Activated T-helper 2 cell treated with anti-CD3 and anti-CD28 coated beads, Interferon-gamma antibody, Interleukin-2, Interleukin-4, amounts not matched to agents 10 μg/mL and 5 μg/mL and 100 μg/mL, durations not matched to agents 14 hours and 24 hours and 36 hours (primary cell): Measurements from ENCODE around the gene RREB1. TPM values are rescaled to one million over a fixed set of nuclear protein-coding genes. Genes with fewer than 3 reads are reported as not detected.
A peak's percentile ranks its signal among the peaks of the same experiment; 100 is the strongest.

Source experiments
- DNase-seq: peaks from one replicate; pipeline ENCODE4 v3.0.0; 2021; ENCODE audit warnings: low spot score
- H3K27ac Mint-ChIP-seq: one replicate; pipeline ENCODE4 v1.8.0; 2021; ENCODE audit warnings: mixed read lengths
- H3K27me3 Mint-ChIP-seq: one replicate; pipeline ENCODE4 v1.8.0; 2021; ENCODE audit warnings: low read depth, mixed read lengths
- H3K36me3 Mint-ChIP-seq: one replicate; pipeline ENCODE4 v1.8.0; 2021; ENCODE audit warnings: low read depth, mixed read lengths
- H3K4me1 Mint-ChIP-seq: one replicate; pipeline ENCODE4 v1.8.0; 2021; ENCODE audit warnings: low read depth, mixed read lengths
- H3K4me3 Mint-ChIP-seq: one replicate; pipeline ENCODE4 v1.8.0; 2021; ENCODE audit warnings: low read depth, mild to moderate bottlenecking, moderate library complexity, mixed read lengths
- H3K9me3 Mint-ChIP-seq: one replicate; pipeline ENCODE4 v1.8.0; 2021; ENCODE audit warnings: mixed read lengths
- intact Hi-C: fragments of 100-400 bp; cut with micrococcal nuclease; formaldehyde crosslinking; loops from one replicate; pipeline ENCODE4 v1.15.1; 2023
- total RNA-seq: library from RNA; stranded (reverse); gene quantifications from 2 replicates; pipeline ENCODE4 v1.2.3, GENCODE V29; 2022

The RREB1 gene
- total RNA-seq, 1 donor from 2014 or later: 23.1 TPM

GRCh38 chr6:7201444-7201731 lies 93.6 kb downstream of the RREB1 start:
- peaks cover 43% of the 10 kb centered on the region for H3K36me3 Mint-ChIP-seq
- intact Hi-C loops: loop anchor here (5.0 kb wide), 1 partner anchor 94 kb away; the partner anchor contains the start of gene RREB1
- peaks cover 26% of the 10 kb centered on the region for H3K4me1 Mint-ChIP-seq
- no peaks in the 10 kb centered on the region for H3K27me3 Mint-ChIP-seq
- H3K27ac Mint-ChIP-seq: no peak overlapping the region
- DNase-seq: no peak
- H3K9me3 Mint-ChIP-seq: no peaks in the 10 kb centered on the region
- no peak overlapping the region for H3K4me3 Mint-ChIP-seq

- Mint-ChIP-seq H3K4me1 (peaks cover 26% of the 10 kb centered on the region), H3K9me3 (no peaks in the 10 kb centered on the region), H3K36me3 (peaks cover 49% of the 10 kb centered on the region), H3K4me3 (no peak overlapping the region), H3K27me3 (no peaks in the 10 kb centered on the region), H3K27ac (peak overlapping the region; percentile 68)
- DNase-seq: no peak
- intact Hi-C loops: loop anchor here (5.0 kb wide), 1 partner anchor 95 kb away; the partner anchor contains the start of gene RREB1
Observed at GRCh38 chr6:7201732-7202541, 94.2 kb downstream of the RREB1 start.

GRCh38 chr6:7202950-7203349 lies 95.2 kb downstream of the RREB1 start:
- intact Hi-C loops: loop anchor here (5.0 kb wide), 1 partner anchor 96 kb away; the partner anchor contains the start of gene RREB1
- Mint-ChIP-seq H3K27ac (no peak overlapping the region), H3K4me3 (no peak overlapping the region)

GRCh38 chr6:7203939-7204338 lies 96.2 kb downstream of the RREB1 start:
- peaks cover 20% of the 10 kb centered on the region for H3K4me1 Mint-ChIP-seq
- H3K4me3 Mint-ChIP-seq: no peak overlapping the region
- peaks cover 37% of the 10 kb centered on the region for H3K36me3 Mint-ChIP-seq
- intact Hi-C loops: loop anchor here (5.0 kb wide), 1 partner anchor 97 kb away; the partner anchor contains the start of gene RREB1
- no peak for DNase-seq
- H3K27me3 Mint-ChIP-seq: no peaks in the 10 kb centered on the region
- H3K9me3 Mint-ChIP-seq: no peaks in the 10 kb centered on the region
- no peak overlapping the region for H3K27ac Mint-ChIP-seq

More at GRCh38 chr6:7202950-7203349, 95.2 kb downstream of the RREB1 start:
- no peaks in the 10 kb centered on the region for H3K9me3 Mint-ChIP-seq
- no peak for DNase-seq
- H3K4me1 Mint-ChIP-seq: peaks cover 20% of the 10 kb centered on the region
- H3K27me3 Mint-ChIP-seq: no peaks in the 10 kb centered on the region
- H3K36me3 Mint-ChIP-seq: peaks cover 43% of the 10 kb centered on the region

- H3K4me1 Mint-ChIP-seq: peaks cover 20% of the 10 kb centered on the region
- H3K4me3 Mint-ChIP-seq: no peak overlapping the region
- H3K27ac Mint-ChIP-seq: no peak overlapping the region
- intact Hi-C loops: loop anchor here (5.0 kb wide), 1 partner anchor 97 kb away; the partner anchor contains the start of gene RREB1
- H3K27me3 Mint-ChIP-seq: no peaks in the 10 kb centered on the region
- H3K9me3 Mint-ChIP-seq: no peaks in the 10 kb centered on the region
- peaks cover 35% of the 10 kb centered on the region for H3K36me3 Mint-ChIP-seq
- no peak for DNase-seq
Observed at GRCh38 chr6:7204726-7205125, 97.0 kb downstream of the RREB1 start.

- Mint-ChIP-seq H3K36me3 (peaks cover 46% of the 10 kb centered on the region), H3K9me3 (no peaks in the 10 kb centered on the region)
Observed at GRCh38 chr6:7207720-7208119, 100.0 kb downstream of the RREB1 start.

GRCh38 chr6:7213416-7213815 lies 105.7 kb downstream of the RREB1 start:
- H3K4me1 Mint-ChIP-seq: peaks cover 2% of the 10 kb centered on the region
- H3K27me3 Mint-ChIP-seq: no peaks in the 10 kb centered on the region
- peaks cover 62% of the 10 kb centered on the region for H3K36me3 Mint-ChIP-seq
- DNase-seq: no peak
- no peaks in the 10 kb centered on the region for H3K9me3 Mint-ChIP-seq
- no peak overlapping the region for H3K4me3 Mint-ChIP-seq
- intact Hi-C loops: no loop called here
- no peak overlapping the region for H3K27ac Mint-ChIP-seq

More at GRCh38 chr6:7207720-7208119, 100.0 kb downstream of the RREB1 start:
- H3K4me3 Mint-ChIP-seq: no peak overlapping the region
- no peak overlapping the region for H3K27ac Mint-ChIP-seq
- intact Hi-C loops: no loop called here
- no peaks in the 10 kb centered on the region for H3K27me3 Mint-ChIP-seq
- H3K4me1 Mint-ChIP-seq: peaks cover 2% of the 10 kb centered on the region
- no peak for DNase-seq

GRCh38 chr6:7214468-7214867 lies 106.7 kb downstream of the RREB1 start:
- no peak overlapping the region for H3K4me3 Mint-ChIP-seq
- H3K27me3 Mint-ChIP-seq: no peaks in the 10 kb centered on the region
- intact Hi-C loops: no loop called here
- peaks cover 62% of the 10 kb centered on the region for H3K36me3 Mint-ChIP-seq
- no peak overlapping the region for H3K27ac Mint-ChIP-seq
- H3K4me1 Mint-ChIP-seq: peaks cover 5% of the 10 kb centered on the region
- DNase-seq: no peak
- H3K9me3 Mint-ChIP-seq: no peaks in the 10 kb centered on the region

- intact Hi-C loops: no loop called here
- H3K36me3 Mint-ChIP-seq: peaks cover 64% of the 10 kb centered on the region
- no peak for DNase-seq
- H3K4me1 Mint-ChIP-seq: peaks cover 10% of the 10 kb centered on the region
- H3K9me3 Mint-ChIP-seq: no peaks in the 10 kb centered on the region
- no peak overlapping the region for H3K4me3 Mint-ChIP-seq
- H3K27ac Mint-ChIP-seq: no peak overlapping the region
- H3K27me3 Mint-ChIP-seq: no peaks in the 10 kb centered on the region
Observed at GRCh38 chr6:7215131-7215530, 107.4 kb downstream of the RREB1 start.

GRCh38 chr6:7215798-7216231 lies 108.1 kb downstream of the RREB1 start:
- Mint-ChIP-seq H3K4me3 (no peak overlapping the region), H3K36me3 (peaks cover 59% of the 10 kb centered on the region), H3K4me1 (peaks cover 10% of the 10 kb centered on the region), H3K27me3 (no peaks in the 10 kb centered on the region), H3K27ac (no peak overlapping the region), H3K9me3 (no peaks in the 10 kb centered on the region)
- intact Hi-C loops: no loop called here
- no peak for DNase-seq

GRCh38 chr6:7216941-7217621 lies 109.3 kb downstream of the RREB1 start:
- no peaks in the 10 kb centered on the region for H3K9me3 Mint-ChIP-seq

GRCh38 chr6:7218406-7218988 lies 110.7 kb downstream of the RREB1 start:
- H3K36me3 Mint-ChIP-seq: peaks cover 53% of the 10 kb centered on the region
- H3K27ac Mint-ChIP-seq: no peak overlapping the region

More at GRCh38 chr6:7216941-7217621, 109.3 kb downstream of the RREB1 start:
- H3K27me3 Mint-ChIP-seq: no peaks in the 10 kb centered on the region
- no peak overlapping the region for H3K4me3 Mint-ChIP-seq
- H3K27ac Mint-ChIP-seq: no peak overlapping the region
- H3K4me1 Mint-ChIP-seq: peaks cover 10% of the 10 kb centered on the region
- DNase-seq: no peak
- H3K36me3 Mint-ChIP-seq: peaks cover 57% of the 10 kb centered on the region
- intact Hi-C loops: no loop called here

GRCh38 chr6:7219310-7219709 lies 111.5 kb downstream of the RREB1 start:
- intact Hi-C loops: no loop called here
- no peak for DNase-seq
- Mint-ChIP-seq H3K27me3 (no peaks in the 10 kb centered on the region), H3K4me3 (no peak overlapping the region), H3K4me1 (peaks cover 10% of the 10 kb centered on the region), H3K9me3 (no peaks in the 10 kb centered on the region), H3K36me3 (peaks cover 48% of the 10 kb centered on the region), H3K27ac (no peak overlapping the region)

More at GRCh38 chr6:7218406-7218988, 110.7 kb downstream of the RREB1 start:
- Mint-ChIP-seq H3K27me3 (no peaks in the 10 kb centered on the region), H3K4me3 (no peak overlapping the region), H3K9me3 (no peaks in the 10 kb centered on the region), H3K4me1 (peaks cover 10% of the 10 kb centered on the region)
- DNase-seq: no peak
- intact Hi-C loops: no loop called here
